SK-N-MC (cell line): Measurements from ENCODE around the gene UIMC1.

ENCODE experiments used
- EZH2 ChIP-seq: fragments of 200-600 bp; sonication (generic); IDR thresholded peaks from one replicate; pipeline ENCODE4 v1.6.1; 2017; ENCODE audit warnings: antibody characterized with exemption
- POLR2AphosphoS5 ChIP-seq: IDR thresholded peaks from 2 replicates; pipeline ENCODE4 v1.6.1; 2012; ENCODE audit warnings: mild to moderate bottlenecking, low read depth, low read length, borderline replicate concordance

DNA sequence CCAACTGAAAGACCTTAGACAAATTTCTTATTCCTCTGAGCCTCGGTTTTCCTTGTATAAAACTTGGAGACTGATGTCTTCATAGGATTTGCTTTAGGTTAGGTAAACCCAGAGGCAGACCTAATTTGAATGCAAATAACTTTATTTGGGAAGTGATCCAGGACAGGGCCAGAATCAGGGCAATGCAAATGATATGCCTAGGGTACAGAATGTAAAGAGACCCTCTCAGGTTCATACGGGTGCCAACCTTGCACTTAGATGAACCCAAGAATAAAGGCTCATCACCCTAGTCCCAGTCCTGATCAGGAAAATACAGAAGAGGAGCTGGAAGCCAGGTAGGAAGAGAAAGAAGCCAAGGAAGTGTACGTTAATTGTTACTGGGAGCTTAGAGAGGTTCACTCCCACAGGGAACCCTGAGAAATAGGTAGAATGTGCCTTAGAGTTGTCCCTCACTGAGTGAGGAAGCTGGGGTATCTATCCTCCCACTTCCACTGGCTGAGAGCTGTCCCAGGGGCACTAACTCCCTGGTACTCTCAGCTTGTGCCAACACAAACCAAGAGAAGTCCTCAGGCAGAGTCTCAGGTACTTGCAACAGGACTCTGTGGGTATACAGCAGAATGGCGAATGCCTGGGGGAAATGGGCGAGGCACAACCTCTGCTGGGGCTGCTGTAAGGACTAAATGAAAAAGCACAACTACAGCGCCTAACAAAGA is 104.3 kb downstream of the UIMC1 start:
- TF ChIP-seq EZH2 (no peak), POLR2AphosphoS5 (no peak)
